ENCODE results near the gene PLXNA4. TPM values are rescaled to one million over a fixed set of nuclear protein-coding genes. Genes with fewer than 3 reads are reported as not detected.

PLXNA4 gene
- total RNA-seq, 4 donors from 2014 or later = 1.1 to 2.8 (median 1.4) TPM

GRCh38 chr7:132489776-132490237 is 86.5 kb downstream of the PLXNA4 start:
- Histone ChIP-seq H3K4me1 (peaks cover 4 to 14% (median 9%) of the 10 kb centered on the region in 4 donors), H3K27me3 (no peaks in the 10 kb centered on the region), H3K27ac (no peak overlapping the region), H3K9me3 (no peaks in the 10 kb centered on the region), H3K36me3 (no peaks in the 10 kb centered on the region), H3K4me3 (no peak overlapping the region)
- intact Hi-C loops (cut with DNase I; ENCODE audit: low total_unique reads) (no loop called here), in situ Hi-C loops (cut with MboI; ENCODE audit: low pct_ligation_motif_present in 1 of 4, low pct_unique_long_range_greater_than_20kb in 1 of 4, low sequenced_read_pairs in 3 of 4) (no loop called here)
- WGBS, 2 donors (ENCODE audit: low coverage in 1 of 2) = 83 to 100% methylated on average over 1 to 6 of the region's 6 CpGs
- DNase-seq = no peak
- TF ChIP-seq CTCF (IDR thresholded peaks at IDR 0.05) = no peak
- no peak for TF ChIP-seq EP300 (IDR thresholded peaks at IDR 0.05; ENCODE audit: low read depth)
- TF ChIP-seq POLR2A (IDR thresholded peaks at IDR 0.05) = no peak
- TF ChIP-seq POLR2AphosphoS5 (IDR thresholded peaks at IDR 0.05) = no peak

GRCh38 chr7:132488634-132489302 is 87.5 kb downstream of the PLXNA4 start:
- no peak for TF ChIP-seq CTCF (IDR thresholded peaks at IDR 0.05)
- TF ChIP-seq POLR2A (IDR thresholded peaks at IDR 0.05) = no peak
- no peak for TF ChIP-seq POLR2AphosphoS5 (IDR thresholded peaks at IDR 0.05)
- no peak for TF ChIP-seq EP300 (IDR thresholded peaks at IDR 0.05; ENCODE audit: low read depth)
- no peak overlapping the region for H3K4me3 ChIP-seq
- DNase-seq = no peak
- peaks cover 1% of the 10 kb centered on the region for H3K27me3 ChIP-seq
- WGBS, 2 donors (ENCODE audit: low coverage in 1 of 2) = 77% methylated on average over 6 of the region's 6 CpGs; no CpG with 5 or more reads in 1 of the 2 donors
- H3K27ac ChIP-seq = no peak overlapping the region
- no peaks in the 10 kb centered on the region for H3K36me3 ChIP-seq
- H3K4me1 ChIP-seq = peaks cover 4 to 16% (median 9%) of the 10 kb centered on the region in 4 donors
- in situ Hi-C loops (cut with MboI; ENCODE audit: low pct_ligation_motif_present in 1 of 4, low pct_unique_long_range_greater_than_20kb in 1 of 4, low sequenced_read_pairs in 3 of 4) (no loop called here), intact Hi-C loops (cut with DNase I; ENCODE audit: low total_unique reads) (no loop called here)
- H3K9me3 ChIP-seq = no peaks in the 10 kb centered on the region

GRCh38 chr7:132486274-132486610 is 90.0 kb downstream of the PLXNA4 start:
- Histone ChIP-seq H3K36me3 (no peaks in the 10 kb centered on the region), H3K4me1 (peaks cover 4 to 16% (median 9%) of the 10 kb centered on the region in 4 donors), H3K4me3 (no peak overlapping the region), H3K9me3 (no peaks in the 10 kb centered on the region), H3K27ac (no peak overlapping the region), H3K27me3 (peaks cover 3% of the 10 kb centered on the region)
- no peak for DNase-seq
- in situ Hi-C loops (cut with MboI; ENCODE audit: low pct_ligation_motif_present in 1 of 4, low pct_unique_long_range_greater_than_20kb in 1 of 4, low sequenced_read_pairs in 3 of 4) (no loop called here), intact Hi-C loops (cut with DNase I; ENCODE audit: low total_unique reads) (no loop called here)
- WGBS, 2 donors (ENCODE audit: low coverage in 1 of 2) = 57% methylated on average over 6 of the region's 6 CpGs; no CpG with 5 or more reads in 1 of the 2 donors
- TF ChIP-seq POLR2AphosphoS5 (IDR thresholded peaks at IDR 0.05) (no peak), EP300 (IDR thresholded peaks at IDR 0.05; ENCODE audit: low read depth) (no peak), CTCF (IDR thresholded peaks at IDR 0.05) (no peak), POLR2A (IDR thresholded peaks at IDR 0.05) (no peak)

GRCh38 chr7:132485600-132486273 is 90.5 kb downstream of the PLXNA4 start:
- 44 to 58% methylated on average over 3 to 9 of the region's 9 CpGs for WGBS, 2 donors (ENCODE audit: low coverage in 1 of 2)
- no peak overlapping the region for H3K27ac ChIP-seq

More at GRCh38 chr7:132485600-132486273, 90.5 kb downstream of the PLXNA4 start:
- intact Hi-C loops (cut with DNase I; ENCODE audit: low total_unique reads) (no loop called here), in situ Hi-C loops (cut with MboI; ENCODE audit: low pct_ligation_motif_present in 1 of 4, low pct_unique_long_range_greater_than_20kb in 1 of 4, low sequenced_read_pairs in 3 of 4) (no loop called here)
- Histone ChIP-seq H3K4me3 (no peak overlapping the region), H3K27me3 (peaks cover 3% of the 10 kb centered on the region), H3K36me3 (no peaks in the 10 kb centered on the region), H3K9me3 (no peaks in the 10 kb centered on the region), H3K4me1 (peaks cover 4 to 16% (median 9%) of the 10 kb centered on the region in 4 donors)
- TF ChIP-seq EP300 (IDR thresholded peaks at IDR 0.05; ENCODE audit: low read depth) (no peak), POLR2A (IDR thresholded peaks at IDR 0.05) (no peak), POLR2AphosphoS5 (IDR thresholded peaks at IDR 0.05) (no peak), CTCF (IDR thresholded peaks at IDR 0.05) (no peak)
- no peak for DNase-seq
